Keratinocyte (primary cell): Measurements from ENCODE around the gene DIPK1A. TPM values are rescaled to one million over a fixed set of nuclear protein-coding genes. Genes with fewer than 3 reads are reported as not detected.

Experiments
- DNase-seq: peaks from one replicate; pipeline ENCODE4 v3.0.0-alpha.2; 2011; ENCODE audit warnings: low read depth, missing footprints, low spot score
- FAIRE-seq: peaks from 2 replicates; lab custom pipeline; 2011; peaks lifted over from hg19 to GRCh38; lab: Jason Lieb, UNC
- H2AFZ ChIP-seq: 2 replicates; pipeline ENCODE4 v1.6.0; 2012; ENCODE audit warnings: low read length, control low read depth, inconsistent platforms; ENCODE audit not compliant: control insufficient read depth
- H3K27ac ChIP-seq: 2 replicates; pipeline ENCODE4 v1.5.1; 2011; ENCODE audit warnings: low read length; ENCODE audit not compliant: control insufficient read depth, insufficient read depth
- H3K27me3 ChIP-seq: 3 replicates; pipeline ENCODE4 v1.6.0; 2011; ENCODE audit warnings: low read length; ENCODE audit not compliant: control insufficient read depth, insufficient read depth; ENCODE audit errors: extremely low read depth
- H3K36me3 ChIP-seq, 2 experiments: 2 replicates in 1 of 2; 3 replicates in 1 of 2; pipeline ENCODE4 v1.5.1; 2011; ENCODE audit warnings: low read length in 2 of 2, mild to moderate bottlenecking in 1 of 2; ENCODE audit not compliant: control insufficient read depth in 2 of 2, insufficient read depth in 2 of 2; ENCODE audit errors: extremely low read depth in 1 of 2
- H3K4me1 ChIP-seq: 3 replicates; pipeline ENCODE4 v1.5.1; 2011; ENCODE audit warnings: low read length; ENCODE audit not compliant: control insufficient read depth, insufficient read depth; ENCODE audit errors: extremely low read depth
- H3K4me2 ChIP-seq: 3 replicates; pipeline ENCODE4 v1.6.0; 2011; ENCODE audit warnings: low read depth, low read length; ENCODE audit not compliant: control insufficient read depth, insufficient read depth; ENCODE audit errors: extremely low read depth
- H3K4me3 ChIP-seq, 3 experiments: fragments of 200-600 bp in 1 of 3; sonication (generic) in 1 of 3; 2 replicates in 2 of 3; 3 replicates in 1 of 3; pipeline ENCODE4 v1.5.1; 2011 to 2016; ENCODE audit warnings: low read length in 3 of 3, mild to moderate bottlenecking in 3 of 3, control low read depth in 2 of 3, inconsistent platforms in 1 of 3, low read depth in 1 of 3, mixed read lengths in 1 of 3, mixed run types in 1 of 3, moderate library complexity in 1 of 3; ENCODE audit not compliant: control insufficient read depth in 2 of 3, insufficient read depth in 2 of 3; ENCODE audit errors: extremely low read depth in 1 of 3
- H3K79me2 ChIP-seq: 2 replicates; pipeline ENCODE4 v1.6.0; 2012; ENCODE audit warnings: low read length; ENCODE audit not compliant: control insufficient read depth, insufficient read depth
- H3K9ac ChIP-seq: 3 replicates; pipeline ENCODE4 v1.6.0; 2011; ENCODE audit warnings: low read length; ENCODE audit not compliant: control insufficient read depth, insufficient read depth; ENCODE audit errors: extremely low read depth
- H3K9me1 ChIP-seq: 3 replicates; pipeline ENCODE4 v1.6.0; 2011; ENCODE audit warnings: low read length; ENCODE audit not compliant: control insufficient read depth, insufficient read depth; ENCODE audit errors: extremely low read depth
- H3K9me3 ChIP-seq: 2 replicates; pipeline ENCODE4 v1.5.1; 2012; ENCODE audit warnings: low read depth, low read length; ENCODE audit not compliant: control insufficient read depth
- H4K20me1 ChIP-seq: 3 replicates; pipeline ENCODE4 v1.6.0; 2011; ENCODE audit warnings: low read length; ENCODE audit not compliant: control insufficient read depth, insufficient read depth; ENCODE audit errors: extremely low read depth
- CTCF ChIP-seq, 3 experiments: IDR thresholded peaks in 1 of 3; conservative IDR thresholded peaks in 1 of 3; optimal IDR thresholded peaks in 1 of 3; 2 replicates in 2 of 3; 3 replicates in 1 of 3; pipeline versions ENCODE3 to v1.5.1; 2011; ENCODE audit warnings: low read length in 3 of 3, mild to moderate bottlenecking in 3 of 3, moderate library complexity in 2 of 3, control low read depth in 1 of 3, inconsistent platforms in 1 of 3; ENCODE audit not compliant: insufficient read depth in 2 of 3; ENCODE audit errors: extremely low read depth in 1 of 3
- EZH2 ChIP-seq: IDR thresholded peaks from one replicate; pipeline ENCODE4 v1.6.1; 2012; ENCODE audit warnings: inconsistent platforms, mild to moderate bottlenecking, low read length, moderate library complexity
- dilution Hi-C: fragments of 300-500 bp; cut with MboI; formaldehyde crosslinking; loops from one replicate; pipeline ENCODE4 v1.7.0; 2020; ENCODE audit warnings: low sequenced_read_pairs; ENCODE audit not compliant: extremely low pct_ligation_motif_present
- polyA plus RNA-seq, 5 experiments: library from polyadenylated mRNA; depleted of rRNA in 3 of 5; stranded (reverse) in 3 of 5; stranded (forward) in 1 of 5; unstranded in 1 of 5; fragments of >200 nt; gene quantifications; 1 replicate in 1 of 5; 2 replicates in 3 of 5; 3 replicates in 1 of 5; pipeline versions ENCODE4 v1.2.1 to v1.2.3, GENCODE V29; 2011 to 2012; ENCODE audit warnings: missing spikeins in 2 of 5, low read depth in 1 of 5, low replicate concordance in 1 of 5

DIPK1A gene
- polyA plus RNA-seq, 1 donor (not counting 4 experiments of a cell fraction or from before 2014, with no cell fraction given), result 22.0 TPM

GRCh38 chr1:92864131-92864530 lies 97.1 kb downstream of the DIPK1A start:
- FAIRE-seq (no peak), DNase-seq (no peak)
- no peaks in the 10 kb centered on the region for H3K36me3 ChIP-seq
- H2AFZ ChIP-seq, result no peak overlapping the region
- no peaks in the 10 kb centered on the region for H3K27me3 ChIP-seq
- no peak overlapping the region for H3K4me3 ChIP-seq
- H4K20me1 ChIP-seq, result no peaks in the 10 kb centered on the region
- H3K79me2 ChIP-seq, result no peaks in the 10 kb centered on the region
- H3K9ac ChIP-seq, result no peak overlapping the region
- no peaks in the 10 kb centered on the region for H3K9me1 ChIP-seq
- no peak for TF ChIP-seq CTCF (optimal IDR thresholded peaks at IDR 0.05 in 1 of 3, IDR thresholded peaks at IDR 0.05 in 1 of 3, conservative IDR thresholded peaks at IDR 0.05 in 1 of 3; ENCODE audit: extremely low read depth in 1 of 3, insufficient read depth in 2 of 3, low read length in 3 of 3)
- no peak for TF ChIP-seq EZH2
- no peak overlapping the region for H3K27ac ChIP-seq
- no peak overlapping the region for H3K4me2 ChIP-seq
- H3K9me3 ChIP-seq, result no peaks in the 10 kb centered on the region
- dilution Hi-C loops, result no loop called here
- peaks cover 3% of the 10 kb centered on the region for H3K4me1 ChIP-seq

GRCh38 chr1:92862605-92863004 lies 98.7 kb downstream of the DIPK1A start:
- dilution Hi-C loops, result no loop called here
- no peak overlapping the region for H3K9ac ChIP-seq
- H3K4me2 ChIP-seq, result no peak overlapping the region
- no peak for FAIRE-seq
- H3K9me3 ChIP-seq, result no peaks in the 10 kb centered on the region
- H3K4me1 ChIP-seq, result peaks cover 4% of the 10 kb centered on the region
- no peak overlapping the region for H3K27ac ChIP-seq
- TF ChIP-seq EZH2, result no peak
- TF ChIP-seq CTCF (optimal IDR thresholded peaks at IDR 0.05 in 1 of 3, IDR thresholded peaks at IDR 0.05 in 1 of 3, conservative IDR thresholded peaks at IDR 0.05 in 1 of 3; ENCODE audit: extremely low read depth in 1 of 3, insufficient read depth in 2 of 3, low read length in 3 of 3), result no peak
- no peaks in the 10 kb centered on the region for H3K36me3 ChIP-seq
- H2AFZ ChIP-seq, result no peak overlapping the region
- no peaks in the 10 kb centered on the region for H4K20me1 ChIP-seq
- no peaks in the 10 kb centered on the region for H3K27me3 ChIP-seq
- no peak overlapping the region for H3K4me3 ChIP-seq
- DNase-seq, result no peak
- H3K9me1 ChIP-seq, result no peaks in the 10 kb centered on the region
- H3K79me2 ChIP-seq, result no peaks in the 10 kb centered on the region
